GM21390 (cell line): ENCODE data around the gene JPH3.

Experiments
- ATAC-seq: cut with Tn5 transposase; IDR thresholded peaks from one replicate; pipeline ENCODE4 v1.9.1; 2021; ENCODE audit not compliant: unreplicated experiment

The JPH3 gene

GRCh38 chr16:87733190-87733589 lies 130.9 kb downstream of the JPH3 start:
- no peak for ATAC-seq

GRCh38 chr16:87734644-87735043 lies 132.3 kb downstream of the JPH3 start:
- no peak for ATAC-seq

DNA sequence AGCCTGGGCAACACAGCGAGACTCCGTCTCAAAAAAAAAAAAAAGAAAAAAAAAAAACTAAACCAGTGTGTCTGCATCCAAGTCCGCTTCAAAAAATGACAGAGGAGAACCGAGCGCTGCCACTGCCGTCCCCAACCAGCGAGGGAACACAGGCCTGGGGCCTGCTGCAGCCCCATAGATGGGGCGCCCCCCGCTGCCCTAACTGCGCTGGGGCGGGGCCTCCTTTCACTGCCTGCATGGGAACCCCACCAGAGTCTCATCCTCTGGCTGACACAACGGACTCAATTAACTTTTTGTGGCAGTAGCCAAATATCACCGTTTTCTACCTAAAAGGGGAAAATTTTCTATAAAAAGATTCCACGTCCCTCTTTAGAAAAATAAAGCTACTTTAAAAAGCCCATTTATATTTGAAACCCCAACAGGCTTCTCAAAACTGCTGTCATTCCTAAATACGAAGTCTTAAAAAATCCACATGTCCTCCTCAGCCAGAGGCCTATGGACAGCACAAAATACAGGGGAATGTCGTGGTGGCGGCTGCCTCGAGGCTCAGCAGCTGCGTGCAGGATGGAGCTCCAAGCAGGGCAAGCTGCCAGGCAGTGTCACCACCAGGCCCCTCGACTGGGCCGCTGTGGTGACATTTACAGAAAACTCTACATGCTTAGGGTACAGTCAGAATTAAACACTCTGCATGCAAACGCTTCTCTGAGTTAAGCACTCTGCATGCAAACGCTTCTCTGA lies 133.1 kb downstream of the JPH3 start:
- ATAC-seq: no peak

DNA sequence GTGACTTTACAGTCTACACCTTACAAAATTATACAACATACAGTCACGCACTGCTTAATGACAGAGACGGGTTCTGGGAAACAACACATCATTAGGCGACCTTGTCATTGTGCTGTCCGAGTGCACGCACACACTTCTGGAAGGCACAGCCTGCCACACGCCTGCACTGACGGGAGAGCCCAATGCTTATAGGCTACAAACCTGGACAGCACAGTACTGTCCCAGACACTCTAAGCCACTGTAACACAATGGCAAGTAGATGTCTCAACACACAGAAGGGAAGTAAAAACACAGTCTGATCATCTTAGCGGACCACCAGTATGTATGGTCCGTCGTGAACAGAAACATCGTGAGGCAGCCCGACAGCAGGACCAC lies 133.7 kb downstream of the JPH3 start:
- no peak for ATAC-seq

DNA sequence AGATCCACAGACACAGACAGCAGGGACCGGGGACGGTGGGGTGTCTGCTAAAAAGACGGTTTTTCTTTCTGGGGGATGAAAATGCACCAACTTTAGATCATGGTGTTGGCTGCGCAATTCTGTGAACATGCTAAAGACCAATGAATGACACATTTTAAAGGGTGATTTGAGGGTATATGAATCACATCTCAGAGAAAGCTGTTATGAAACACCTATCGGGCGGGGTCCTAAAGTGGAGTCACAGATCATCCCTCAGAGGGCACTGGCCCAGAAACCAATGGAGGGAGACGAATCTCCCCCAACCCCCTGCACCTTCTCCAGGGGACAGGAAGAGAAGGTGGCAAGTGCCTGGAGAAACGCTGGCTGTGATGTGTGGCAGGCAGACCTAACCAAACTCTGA lies 137.5 kb downstream of the JPH3 start:
- no peak for ATAC-seq

- ATAC-seq: no peak
These were observed 138.1 kb downstream of the JPH3 start for GRCh38 chr16:87740441-87740840.

DNA sequence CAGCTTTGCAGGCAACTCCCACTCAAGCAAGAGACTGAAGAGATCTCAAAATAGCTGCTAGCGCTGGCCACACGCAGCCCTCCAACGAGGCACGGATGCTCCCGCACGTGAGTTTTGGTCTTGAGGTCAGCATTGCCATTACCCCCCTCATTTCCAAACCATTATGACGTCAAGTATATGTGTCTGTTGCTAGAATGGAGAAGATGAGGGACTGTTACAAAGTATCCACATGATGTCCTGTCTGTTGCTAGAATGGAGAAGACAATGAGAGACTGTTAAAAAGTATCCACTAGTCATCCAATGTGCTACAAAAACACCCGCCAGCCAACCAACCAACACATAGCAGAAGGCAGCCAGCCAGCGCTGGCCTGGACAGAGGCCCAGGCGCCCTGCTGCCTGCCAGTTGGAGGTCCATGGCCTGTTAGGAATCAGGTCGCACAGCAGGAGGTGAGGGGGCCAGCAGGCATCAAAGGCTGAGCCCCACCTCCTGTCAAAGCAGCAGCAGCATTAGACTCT lies 138.7 kb downstream of the JPH3 start:
- no peak for ATAC-seq

DNA sequence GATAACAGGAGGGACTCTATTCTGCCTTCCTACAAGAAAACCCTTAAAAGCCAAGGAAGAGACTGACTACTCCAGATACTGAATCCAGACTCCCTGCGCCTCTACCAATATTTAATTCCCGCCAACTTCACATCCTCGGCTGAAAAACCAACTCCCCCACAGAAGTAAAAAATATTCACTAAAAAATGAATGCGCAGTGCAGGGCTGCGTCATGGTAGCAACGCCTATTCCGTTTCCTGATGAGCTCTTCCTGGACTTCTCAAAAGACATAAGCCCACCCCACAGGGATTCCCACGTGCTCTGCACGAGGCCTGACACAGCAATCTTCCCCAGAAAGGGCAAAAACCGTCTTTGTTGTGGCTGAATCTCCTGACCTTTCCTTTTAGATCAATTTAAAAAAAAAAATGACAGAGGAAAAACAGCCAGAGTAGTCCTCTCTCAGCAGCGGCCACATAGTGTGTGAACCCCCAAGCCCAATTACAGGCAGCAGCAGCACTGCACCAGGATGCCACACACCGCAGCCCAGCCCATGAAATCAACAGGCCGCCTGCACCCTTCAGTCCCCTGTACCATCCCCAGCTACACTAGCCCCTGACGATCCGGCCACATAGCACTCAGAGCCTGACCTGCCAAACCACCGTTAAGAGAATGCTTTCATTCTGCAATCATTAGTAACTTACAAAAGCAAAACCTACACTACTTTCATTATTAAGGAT lies 139.6 kb downstream of the JPH3 start:
- no peak for ATAC-seq

GRCh38 chr16:87742781-87743490 lies 140.6 kb downstream of the JPH3 start:
- ATAC-seq: no peak

GRCh38 chr16:87744750-87745514 lies 142.6 kb downstream of the JPH3 start:
- no peak for ATAC-seq

DNA sequence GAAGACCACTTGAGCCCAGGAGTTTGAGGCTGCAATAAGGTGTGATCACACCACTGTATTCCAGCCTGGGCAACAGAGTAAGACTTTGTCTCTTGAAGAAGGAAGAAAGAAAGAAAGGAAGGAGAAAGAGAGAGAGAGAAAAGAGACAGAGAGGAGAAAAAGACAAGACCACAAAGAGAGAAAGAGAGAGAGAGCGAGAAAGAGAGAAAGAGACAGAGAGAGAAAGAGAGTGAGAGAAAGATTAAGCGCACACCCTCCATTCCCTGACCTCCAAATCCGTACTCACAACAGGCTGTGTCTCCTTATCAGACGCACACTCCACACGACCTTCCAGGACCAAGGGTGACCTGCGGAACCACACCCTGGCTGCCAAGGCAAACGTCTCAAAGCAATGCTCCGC lies 143.9 kb downstream of the JPH3 start:
- ATAC-seq: no peak
